Stimulated activated CD8-positive, alpha-beta memory T cell treated with anti-CD3 and anti-CD28 coated beads, Interleukin-15, amount 100 ng/mL, for 4 hours (primary cell): ENCODE results near the gene TSPAN4.

Experiments
- DNase-seq, 2 donors: peaks; one replicate each; pipeline ENCODE4 v3.0.0-alpha.2; 2020; ENCODE audit warnings: low read depth in 2 of 2

TSPAN4 gene

DNA sequence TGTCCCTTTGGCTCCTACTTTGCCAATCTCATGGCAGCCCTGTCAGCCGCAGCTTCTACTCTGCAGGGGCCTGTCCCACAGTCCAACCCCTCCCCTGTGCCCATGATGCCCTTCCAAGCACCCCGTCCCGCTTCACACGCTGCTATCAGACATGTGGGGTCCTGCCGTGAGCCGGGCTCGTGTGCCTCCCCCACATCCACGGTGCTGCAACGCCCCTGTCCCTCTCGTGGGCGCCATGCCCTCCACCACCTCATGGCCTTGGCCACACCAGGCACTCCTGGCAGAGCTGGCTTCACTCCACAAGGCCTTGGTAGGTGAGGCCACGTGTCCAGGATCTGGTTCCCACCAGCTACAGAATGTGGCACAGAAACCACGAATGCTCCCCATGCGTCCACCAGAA, 44.9 kb downstream of the TSPAN4 start:
- no peak for DNase-seq

DNA sequence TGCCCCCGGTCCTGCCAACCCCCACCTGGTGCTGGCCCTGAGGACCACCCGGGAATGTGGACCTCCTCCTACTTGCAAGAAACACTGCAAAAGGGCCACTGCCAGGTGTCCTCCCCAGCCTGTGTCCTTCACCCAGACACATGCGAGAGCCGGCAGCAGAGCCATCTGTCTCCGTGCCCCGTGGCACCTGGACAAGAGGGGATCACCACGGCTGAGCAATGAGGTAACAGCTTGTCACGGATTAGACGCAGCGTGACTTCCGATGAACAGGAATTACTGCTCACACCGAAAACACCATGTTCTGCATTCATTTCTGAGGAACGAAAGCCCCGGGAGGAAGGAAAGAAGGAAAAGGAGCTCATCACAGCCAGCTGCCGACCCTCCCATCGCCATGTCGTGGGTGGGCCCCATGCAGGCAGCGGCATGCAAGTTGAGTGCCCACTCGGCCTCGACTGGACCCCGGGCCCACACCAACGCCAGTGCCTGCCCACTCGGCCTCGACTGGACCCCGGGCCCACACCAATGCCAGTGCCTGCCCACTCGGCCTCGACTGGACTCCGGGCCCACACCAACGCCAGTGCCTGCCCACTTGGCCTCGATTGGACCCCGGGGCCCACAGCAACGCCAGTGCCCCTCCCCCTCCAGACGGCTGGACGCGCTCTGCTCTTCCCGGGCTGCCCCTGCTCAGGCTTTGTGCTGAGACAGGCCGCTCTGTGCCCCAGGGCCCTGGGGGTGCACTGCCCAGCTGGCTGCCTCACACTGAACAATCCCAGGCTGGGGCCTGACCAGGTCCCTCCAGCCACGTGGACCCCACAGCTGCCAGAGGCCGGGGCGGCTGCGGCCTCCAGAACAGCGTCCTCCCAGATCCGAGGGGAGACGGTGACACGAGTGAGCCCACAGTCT, 45.9 kb downstream of the TSPAN4 start:
- DNase-seq = no peak

DNA sequence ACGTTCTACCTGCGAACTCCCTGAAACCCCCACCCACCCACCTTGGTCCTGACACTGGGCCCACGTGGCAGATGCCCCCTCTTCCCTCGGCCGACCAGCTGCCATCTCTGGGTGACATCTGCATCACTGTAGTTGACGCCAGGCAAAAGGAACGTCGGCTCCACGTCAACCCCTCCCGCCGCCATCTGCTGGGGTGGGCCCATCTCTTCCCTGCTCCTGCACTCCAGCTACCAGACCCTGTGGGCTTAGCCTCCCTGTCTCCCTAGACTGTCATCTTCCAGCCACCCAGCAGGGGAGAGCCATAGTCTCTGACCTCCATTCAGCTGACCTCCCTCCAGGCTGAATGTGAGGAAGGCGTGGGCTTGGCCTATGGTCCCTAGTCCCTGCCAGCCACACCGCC, 46.6 kb downstream of the TSPAN4 start:
- no peak for DNase-seq

DNA sequence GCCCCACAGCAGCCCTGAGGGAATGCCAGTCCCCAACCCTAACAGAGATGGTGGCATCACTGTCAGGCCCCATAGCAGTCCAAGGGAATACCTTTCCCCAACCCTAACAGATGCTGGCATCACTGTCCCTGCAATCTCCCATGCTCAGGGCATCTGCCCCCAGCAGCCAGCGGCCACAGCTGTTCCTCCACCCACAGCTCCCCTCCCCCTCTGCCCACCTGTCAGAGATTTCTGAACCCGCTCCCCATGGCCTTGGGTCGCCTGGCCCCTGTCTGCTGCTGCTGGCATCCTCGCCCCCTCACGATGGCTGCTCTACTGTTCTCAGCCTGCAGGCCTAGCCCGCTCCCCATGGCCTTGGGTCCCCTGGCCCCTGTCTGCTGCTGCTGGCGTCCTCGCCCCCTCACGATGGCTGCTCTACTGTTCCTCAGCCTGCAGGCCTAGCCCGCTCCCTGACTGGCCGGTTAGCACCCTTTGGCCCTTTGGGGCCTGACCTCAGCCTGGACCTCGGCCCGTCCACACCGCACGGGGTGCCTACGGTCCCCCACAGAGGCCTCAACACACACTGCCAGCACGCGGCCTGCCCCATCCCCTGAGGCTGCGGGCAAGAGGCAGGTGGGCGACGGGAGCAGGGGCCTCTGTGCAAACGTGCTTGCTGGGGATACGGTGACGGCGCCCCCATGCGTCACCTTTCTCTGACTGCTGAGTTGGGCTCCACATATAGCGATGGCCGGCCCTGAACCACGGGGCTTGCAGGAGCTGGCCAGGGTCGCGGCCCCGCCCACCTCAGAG, 47.2 kb downstream of the TSPAN4 start:
- DNase-seq = no peak

DNA sequence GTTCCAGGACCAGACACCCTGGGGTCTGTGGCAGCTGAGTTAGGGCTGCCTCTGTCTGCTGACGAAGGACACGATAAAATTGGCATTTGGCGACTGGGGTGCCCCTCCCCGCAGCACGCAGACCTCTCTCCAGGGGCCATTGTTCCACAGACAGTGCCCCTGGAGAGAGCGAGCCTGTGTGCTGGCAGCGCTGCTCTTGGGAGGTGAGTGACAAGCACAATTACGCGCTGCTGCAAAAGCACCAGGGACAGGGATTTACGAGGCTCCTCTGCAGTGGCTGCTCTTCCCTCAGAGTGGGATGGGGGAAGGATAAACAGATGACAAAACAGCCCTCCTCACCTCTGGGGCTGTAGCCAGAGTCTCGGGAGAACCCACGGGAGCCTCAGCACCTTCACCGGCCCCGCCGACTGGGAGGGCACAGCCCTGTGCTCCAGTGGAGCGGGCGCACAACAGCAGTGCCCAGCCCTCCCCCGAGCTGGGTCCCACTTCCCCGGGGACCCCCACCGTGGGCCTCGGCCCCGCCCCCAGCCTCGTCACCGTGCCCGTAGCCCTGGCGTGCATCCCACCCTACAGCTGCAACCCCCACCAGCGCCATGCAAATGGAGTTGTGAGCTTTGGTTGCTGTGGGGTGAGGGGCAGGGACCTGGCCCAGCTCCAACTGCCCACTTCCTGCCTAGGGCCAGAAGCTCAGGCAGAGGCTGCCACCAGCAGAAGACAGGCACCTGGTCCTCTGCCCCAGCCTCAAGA, 48.3 kb downstream of the TSPAN4 start:
- DNase-seq = no peak

DNA sequence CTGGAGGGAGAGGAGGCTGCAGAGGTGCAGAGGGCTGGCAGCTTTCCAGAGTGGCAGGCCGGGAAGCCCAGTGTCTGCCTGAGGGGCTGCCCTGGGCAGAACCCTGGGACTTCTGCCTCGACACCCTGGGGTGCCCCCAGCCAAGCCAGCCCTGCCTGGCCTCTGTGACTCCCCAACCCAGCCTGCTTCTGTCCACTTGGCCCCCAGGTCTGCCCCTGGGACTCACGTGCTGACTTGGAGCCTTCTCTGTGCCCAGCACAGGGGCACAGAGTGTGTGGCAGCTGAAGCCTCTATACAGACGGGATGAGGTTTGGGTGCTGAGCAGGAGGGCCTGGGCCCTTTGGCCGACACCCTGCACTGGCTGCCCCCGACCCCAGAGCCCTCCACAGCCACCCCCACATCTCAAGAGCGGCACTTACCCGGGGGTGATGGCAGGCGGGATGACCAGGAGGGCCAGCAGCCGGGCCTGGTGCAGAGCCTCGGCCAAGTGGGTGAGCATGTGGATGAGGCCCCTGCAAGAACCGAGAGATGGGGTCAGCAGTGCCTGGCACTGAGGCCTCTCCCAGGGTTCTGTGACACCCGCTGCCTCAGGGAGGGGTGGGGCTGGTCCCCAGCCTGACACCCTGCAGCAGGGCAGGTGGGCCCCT, 50.5 kb downstream of the TSPAN4 start:
- no peak for DNase-seq

DNA sequence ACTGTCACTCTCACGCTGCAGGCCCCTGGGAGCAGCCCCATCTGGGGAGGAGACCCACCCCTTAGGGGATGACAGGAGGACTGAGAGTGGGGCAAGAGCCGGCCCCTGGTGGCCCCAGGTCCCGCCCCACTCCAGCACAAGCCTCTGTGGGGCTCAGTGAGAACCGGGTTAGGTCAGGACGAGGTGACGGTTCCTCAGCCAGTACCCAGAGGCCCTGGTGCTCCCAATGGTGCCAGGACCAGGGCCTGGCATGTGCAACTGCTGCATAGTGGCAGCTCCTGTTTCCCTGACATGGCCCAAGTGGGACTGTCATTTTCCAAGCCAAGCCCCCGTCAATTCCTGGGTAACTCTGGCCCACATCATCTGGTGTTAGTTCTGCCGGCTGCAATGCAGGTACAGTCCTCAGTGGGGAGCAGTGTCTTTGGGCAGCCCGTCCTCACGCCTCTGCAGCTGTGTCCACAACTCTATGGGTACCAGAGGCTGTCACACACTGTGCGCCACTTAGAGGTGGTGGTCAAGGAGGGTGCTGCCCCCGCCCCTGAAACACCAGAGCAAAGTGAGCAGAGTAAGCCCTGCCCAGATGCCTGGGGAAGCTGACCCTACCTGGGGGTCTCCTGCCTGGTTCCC, 52.0 kb downstream of the TSPAN4 start:
- DNase-seq = no peak

DNA sequence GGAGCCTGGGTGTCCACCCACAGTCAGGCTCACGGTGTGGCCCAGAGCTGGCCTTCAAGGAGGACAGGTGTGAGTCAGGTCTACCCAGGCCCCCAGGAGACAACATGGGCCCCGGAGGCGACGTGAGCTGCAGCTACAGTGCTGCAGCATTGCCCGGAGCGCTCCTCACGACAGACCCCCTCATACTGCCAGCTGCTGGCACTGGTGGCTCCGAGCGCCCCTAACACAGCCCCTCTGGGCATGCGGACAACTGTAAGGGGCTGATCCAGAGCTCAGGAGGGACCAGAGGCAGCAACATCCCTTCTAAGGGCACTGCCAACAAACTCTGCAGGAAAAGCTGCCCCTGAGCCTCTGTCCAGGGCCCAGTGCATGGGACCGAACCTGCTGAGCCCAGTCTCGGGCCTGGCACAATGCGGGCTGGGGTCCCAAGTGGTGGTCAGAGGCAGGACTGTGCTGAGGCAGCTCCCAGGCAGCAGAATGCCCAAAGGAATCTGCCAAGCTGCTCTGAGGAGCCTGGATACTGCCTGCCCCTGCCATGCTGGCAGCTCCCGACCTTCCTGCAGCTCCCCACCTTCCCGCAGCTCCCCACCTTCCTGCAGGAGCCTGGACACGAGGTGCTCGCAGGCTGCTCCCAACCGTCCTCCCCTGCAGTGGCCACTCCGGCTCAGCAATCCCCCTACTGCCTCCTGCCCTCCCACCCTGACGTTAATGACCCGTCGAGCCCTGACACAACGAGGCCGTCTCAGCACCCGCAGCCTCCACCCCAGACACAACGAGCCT, 52.9 kb downstream of the TSPAN4 start:
- no peak for DNase-seq

DNA sequence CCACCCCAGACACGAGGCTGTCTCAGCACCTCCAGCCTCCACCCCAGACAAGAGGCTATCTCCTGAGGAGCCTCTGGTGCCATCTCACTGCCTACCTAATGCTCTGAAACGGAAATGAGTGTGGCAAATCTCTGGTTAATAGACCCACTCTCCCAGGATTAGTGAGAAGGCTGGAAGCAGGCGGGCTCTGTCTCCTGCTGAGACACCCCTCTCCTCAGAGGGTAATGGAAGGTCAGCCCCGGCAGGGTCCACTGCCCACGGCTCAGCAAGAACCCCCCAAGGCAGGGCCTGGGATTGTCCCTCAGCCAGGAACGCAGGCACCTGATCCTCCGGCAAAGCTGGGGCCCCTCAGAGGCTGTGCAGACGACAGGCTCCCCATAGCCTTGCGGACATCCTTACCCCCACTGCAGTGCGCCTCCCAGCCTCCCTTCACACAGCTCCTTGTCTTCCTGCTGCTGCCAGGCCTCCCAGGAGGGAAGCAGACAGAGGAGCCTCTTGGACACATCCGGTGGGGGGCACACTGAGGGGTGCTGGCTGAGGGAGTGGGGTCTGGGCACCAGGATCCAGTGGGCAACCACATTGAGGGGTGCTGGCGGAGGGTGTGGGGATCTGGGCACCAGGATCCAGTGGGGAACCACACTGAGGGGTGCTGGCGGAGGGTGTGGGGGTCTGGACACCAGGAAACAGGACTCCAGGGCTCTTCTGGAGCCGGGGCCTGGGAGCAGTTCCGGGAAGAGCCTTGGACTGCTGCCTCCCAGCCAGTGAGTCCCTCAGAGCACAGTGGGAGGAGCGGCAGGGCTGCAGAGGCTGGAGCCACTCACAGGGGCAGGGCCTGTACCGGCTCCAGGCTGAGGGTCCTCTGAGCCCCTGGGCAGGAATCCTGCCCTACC, 54.8 kb downstream of the TSPAN4 start:
- DNase-seq = no peak

DNA sequence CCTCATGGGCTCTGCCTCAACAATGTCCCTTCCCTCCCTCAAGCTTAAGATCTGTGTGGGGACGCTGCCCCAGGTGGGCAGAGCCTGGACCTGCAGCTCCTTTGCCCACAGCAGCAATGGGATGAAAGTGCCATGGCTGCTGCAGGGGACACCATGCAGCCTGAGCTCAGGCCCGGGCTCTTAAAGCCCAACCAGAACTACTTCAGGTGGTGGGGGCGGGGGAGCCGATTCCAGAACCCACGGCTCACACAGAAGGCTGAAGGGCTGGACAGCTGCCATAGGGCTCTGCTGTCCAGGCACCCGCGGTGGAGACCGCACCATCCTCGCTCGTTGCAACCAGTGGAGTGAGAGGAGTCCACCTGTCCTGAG, 55.5 kb downstream of the TSPAN4 start:
- DNase-seq = no peak

DNA sequence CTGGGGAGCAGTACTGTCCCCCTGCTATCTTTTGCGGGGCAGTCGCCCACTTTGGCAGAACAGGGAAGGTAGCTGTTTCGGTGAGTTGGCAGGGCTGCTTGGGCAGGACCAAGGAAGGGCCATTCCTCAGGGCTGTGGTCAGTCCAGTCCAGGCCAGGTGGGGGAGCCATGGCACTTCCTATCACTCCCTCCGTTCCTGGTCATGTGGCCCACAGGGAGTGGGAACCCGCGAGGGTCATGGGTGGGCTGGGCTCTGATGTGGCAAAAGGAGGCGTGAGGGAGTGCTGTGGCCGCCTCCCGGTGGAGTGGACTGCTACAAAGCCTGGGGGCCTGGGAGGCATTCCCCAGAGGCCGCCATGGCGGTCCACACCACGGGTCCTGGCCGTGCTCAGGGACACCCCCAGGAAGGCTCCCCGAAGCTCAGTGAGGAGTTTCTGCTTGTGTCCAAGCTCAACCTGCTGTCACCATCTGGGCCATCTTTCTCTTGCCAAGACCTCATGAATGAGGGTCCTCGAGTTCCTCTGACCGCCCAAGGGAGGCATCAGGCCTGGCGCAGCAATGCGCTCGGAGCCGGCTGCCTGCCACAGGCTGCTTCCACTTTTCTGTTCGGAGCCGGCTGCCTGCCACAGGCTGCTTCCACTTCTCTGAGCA, 56.0 kb downstream of the TSPAN4 start:
- no peak for DNase-seq

DNA sequence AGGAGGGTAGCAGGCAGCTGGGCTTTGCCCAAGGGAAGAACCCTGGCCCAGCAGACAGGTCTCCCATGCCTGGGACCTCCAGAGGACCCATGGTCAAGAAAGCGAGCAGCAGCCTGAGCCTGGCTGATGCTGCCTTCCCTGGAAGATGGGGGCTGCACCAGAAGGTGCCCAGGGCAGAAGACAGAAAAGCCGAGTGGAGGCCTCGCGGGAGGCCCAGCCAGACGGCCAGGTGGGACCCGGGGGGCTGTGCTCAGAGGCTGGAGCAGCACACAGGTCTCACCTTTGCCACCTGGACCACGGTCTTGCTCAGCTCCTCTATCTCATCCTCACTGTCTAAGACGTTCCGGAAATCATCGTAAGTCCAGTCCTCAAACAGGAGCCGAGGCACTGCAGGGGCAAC, 57.1 kb downstream of the TSPAN4 start:
- no peak for DNase-seq

DNA sequence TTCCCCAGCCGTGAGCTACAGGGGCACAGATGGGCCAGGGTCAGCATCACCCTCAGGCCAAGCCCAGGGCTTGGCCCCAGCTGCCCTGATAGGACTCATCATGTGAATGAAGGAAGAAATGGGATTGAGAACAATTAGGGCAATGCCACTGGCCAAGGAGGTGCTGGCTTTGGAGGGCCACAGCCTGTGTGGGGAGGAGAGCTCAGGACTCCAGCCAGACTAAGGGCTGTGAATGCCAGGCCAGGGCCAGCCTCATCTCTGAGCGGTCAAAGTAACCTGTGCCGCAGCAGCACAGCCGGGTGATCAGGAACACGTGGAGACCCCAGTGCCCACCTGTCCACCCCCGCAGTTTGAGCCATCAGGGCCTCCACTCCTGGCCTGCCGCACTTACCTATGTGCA, 57.9 kb downstream of the TSPAN4 start:
- DNase-seq = no peak

DNA sequence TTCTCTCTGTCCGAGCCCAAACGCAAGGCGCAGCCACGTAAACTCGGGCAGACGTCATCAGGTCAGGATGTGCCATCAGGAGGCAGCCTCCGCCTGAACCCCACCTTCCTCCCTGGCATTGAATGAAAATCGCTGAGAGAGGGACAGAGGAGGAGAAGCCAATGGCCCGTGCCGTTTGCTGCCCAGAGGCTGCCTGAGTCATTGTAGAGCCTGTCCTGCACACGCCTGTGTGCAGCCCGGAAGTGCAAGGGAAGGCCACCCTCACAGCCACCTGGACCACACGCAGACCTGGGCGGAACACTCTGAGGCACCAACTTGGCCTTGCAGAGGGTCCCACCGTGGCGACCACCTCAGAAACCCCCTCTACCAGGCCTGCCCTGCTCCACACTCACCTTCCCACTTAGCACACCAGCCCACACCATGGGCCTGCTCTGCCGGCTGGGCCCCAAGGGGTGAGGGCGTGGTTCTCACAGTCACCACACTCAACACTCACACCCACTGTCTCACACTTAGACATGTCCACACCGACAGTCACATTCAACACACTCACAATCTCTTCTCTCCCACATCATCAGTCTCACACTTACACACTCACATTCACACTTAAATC, 58.9 kb downstream of the TSPAN4 start:
- no peak for DNase-seq

DNA sequence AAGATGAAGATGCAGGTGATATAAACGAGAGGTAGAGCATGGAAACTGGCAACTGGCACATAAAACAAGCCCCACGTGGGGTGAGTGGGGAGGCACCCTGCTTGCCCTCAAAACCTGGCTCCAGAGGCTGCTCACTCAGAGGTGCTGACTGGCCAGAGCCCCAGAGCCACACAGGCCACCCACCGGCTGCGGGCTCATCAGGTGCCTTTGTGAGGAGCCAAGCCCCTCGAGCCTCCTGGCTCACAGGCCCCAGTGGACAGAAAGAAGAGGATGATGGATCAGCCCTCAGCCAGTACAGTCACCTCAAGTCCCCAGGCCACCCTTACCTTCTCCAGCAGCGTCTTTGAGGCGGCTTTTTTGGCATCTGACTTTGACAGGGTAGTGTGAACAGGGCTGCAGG, 61.7 kb downstream of the TSPAN4 start:
- no peak for DNase-seq

DNA sequence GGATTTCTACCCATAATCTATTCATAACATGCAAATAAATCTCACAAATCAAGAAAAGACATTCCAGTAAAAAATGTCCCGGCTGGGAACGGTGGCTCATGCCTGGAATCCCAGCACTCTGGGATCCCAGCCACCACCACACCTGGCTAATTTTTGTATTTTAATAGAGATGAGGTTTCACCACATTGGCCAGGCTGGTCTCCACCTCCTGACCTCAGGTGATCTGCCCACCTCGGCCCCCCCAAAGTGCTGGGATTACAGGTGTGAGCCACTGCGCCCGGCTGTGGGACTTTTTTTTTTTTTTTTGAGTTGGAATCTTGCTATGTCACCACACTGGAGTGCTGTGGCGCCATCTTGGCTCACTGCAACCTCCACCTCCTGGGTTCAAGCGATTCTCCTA, 63.3 kb downstream of the TSPAN4 start:
- DNase-seq = no peak

DNA sequence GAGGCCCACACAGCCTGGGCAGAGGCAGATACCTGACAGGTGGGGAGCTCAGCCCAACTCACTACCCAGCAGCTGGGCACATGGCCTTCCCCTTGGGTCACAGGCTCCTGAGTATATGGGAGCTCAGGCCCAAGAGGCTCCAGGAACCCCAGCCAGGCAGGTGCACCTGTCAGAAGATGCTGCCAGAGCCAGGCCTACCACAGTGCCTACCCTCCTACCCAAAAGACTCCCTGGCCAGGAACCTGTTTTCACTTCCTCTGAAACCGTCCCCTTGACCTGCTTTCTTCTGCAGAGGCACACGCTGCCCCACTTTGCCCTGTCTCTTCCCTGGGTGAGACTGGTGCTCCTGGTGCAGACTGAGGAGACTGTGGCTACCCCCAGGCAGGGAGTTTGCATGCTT, 65.0 kb downstream of the TSPAN4 start:
- DNase-seq = no peak

DNA sequence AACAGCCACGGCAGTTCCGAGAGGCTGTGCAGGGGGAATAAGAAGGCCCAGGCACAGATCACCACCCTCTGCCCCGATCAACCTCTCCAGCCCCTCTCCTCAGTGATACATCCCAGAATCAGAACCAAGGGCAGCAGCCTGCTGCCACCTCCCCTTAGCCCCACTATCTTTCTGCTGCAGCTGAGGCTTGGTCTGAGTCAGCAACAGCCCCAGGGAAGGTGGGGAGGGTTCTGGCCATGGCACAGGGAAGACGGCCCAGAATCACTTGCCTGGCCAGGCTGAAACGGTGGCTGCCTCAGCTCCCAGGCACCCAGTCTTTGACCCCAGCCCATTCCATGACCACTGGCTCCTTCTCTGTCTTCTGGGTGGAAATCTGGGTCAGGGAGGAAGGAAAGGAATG, 65.6 kb downstream of the TSPAN4 start:
- DNase-seq = no peak

DNA sequence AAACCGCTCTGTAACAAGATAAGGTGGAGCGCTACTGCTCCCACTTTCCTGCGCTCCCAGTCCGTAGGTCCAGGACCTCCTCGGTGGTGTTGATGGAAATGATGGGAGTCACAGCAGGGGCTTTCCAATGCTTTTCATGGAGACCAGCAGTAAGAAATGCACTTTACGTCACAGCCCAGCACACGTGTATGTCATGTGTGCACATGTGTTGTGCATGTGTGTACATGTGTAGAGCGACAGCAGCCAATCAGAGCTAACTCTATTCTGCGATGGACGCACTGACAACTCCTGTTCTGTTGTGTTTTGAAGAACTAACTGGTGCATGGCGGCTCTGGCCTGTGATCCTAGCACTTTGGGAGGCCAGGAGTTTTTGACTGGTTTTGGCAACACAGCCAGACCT, 66.8 kb downstream of the TSPAN4 start:
- no peak for DNase-seq
